HG03139 (cell line): ENCODE data around the gene PKNOX2.

Experiments
- ATAC-seq: cut with Tn5 transposase; IDR thresholded peaks from one replicate; pipeline ENCODE4 v1.9.1; 2021; ENCODE audit not compliant: unreplicated experiment

Gene PKNOX2

GRCh38 chr11:125164422-125165110 is at the start of gene PKNOX2:
Gene PKNOX2 (plus strand): TSS chr11:125164751. CDS start chr11:125351306, 186,555 bp downstream.
- ATAC-seq: no peak

GRCh38 chr11:125117429-125117828 is 47.1 kb upstream of the PKNOX2 start:
- ATAC-seq: no peak

GRCh38 chr11:125123194-125123946 is 41.2 kb upstream of the PKNOX2 start:
- no peak for ATAC-seq

GRCh38 chr11:125123947-125124617 is 40.5 kb upstream of the PKNOX2 start:
- no peak for ATAC-seq

- ATAC-seq: no peak
These were observed 39.9 kb upstream of the PKNOX2 start for GRCh38 chr11:125124618-125124992.

GRCh38 chr11:125128450-125128849 is 36.1 kb upstream of the PKNOX2 start:
- ATAC-seq: no peak

- no peak for ATAC-seq
These were observed 35.1 kb upstream of the PKNOX2 start for GRCh38 chr11:125129316-125129993.

- ATAC-seq: no peak
These were observed 32.5 kb upstream of the PKNOX2 start for GRCh38 chr11:125132071-125132470.

- ATAC-seq: no peak
These were observed 32.0 kb upstream of the PKNOX2 start for GRCh38 chr11:125132596-125132995.

GRCh38 chr11:125136001-125136400 is 28.6 kb upstream of the PKNOX2 start:
- ATAC-seq: no peak

GRCh38 chr11:125138966-125139365 is 25.6 kb upstream of the PKNOX2 start:
- ATAC-seq: no peak

- ATAC-seq: no peak
These were observed 24.8 kb upstream of the PKNOX2 start for GRCh38 chr11:125139778-125140177.

- no peak for ATAC-seq
These were observed 24.3 kb upstream of the PKNOX2 start for GRCh38 chr11:125140233-125140632.

GRCh38 chr11:125141178-125141577 is 23.4 kb upstream of the PKNOX2 start:
- ATAC-seq: no peak

- ATAC-seq: peak; percentile 80
These were observed 22.6 kb upstream of the PKNOX2 start for GRCh38 chr11:125141686-125142535.

GRCh38 chr11:125146232-125146631 is 18.3 kb upstream of the PKNOX2 start:
- ATAC-seq: no peak

- ATAC-seq: no peak
These were observed 17.3 kb upstream of the PKNOX2 start for GRCh38 chr11:125147280-125147679.

- no peak for ATAC-seq
These were observed 16.5 kb upstream of the PKNOX2 start for GRCh38 chr11:125148011-125148410.

GRCh38 chr11:125148743-125149142 is 15.8 kb upstream of the PKNOX2 start:
- ATAC-seq: no peak

- no peak for ATAC-seq
These were observed 10.7 kb upstream of the PKNOX2 start for GRCh38 chr11:125153837-125154236.
